HG03097 (cell line): ENCODE measurements around the gene PCSK7.
"Not testable (repeated sequence)": the region's sequence is repeated elsewhere in the genome, so short reads cannot be mapped to it uniquely, and the experiment has no call there.

Experiments used
- ATAC-seq: cut with Tn5 transposase; IDR thresholded peaks from one replicate; pipeline ENCODE4 v1.9.1; 2021; ENCODE audit not compliant: unreplicated experiment, low FRiP score

PCSK7 gene

GRCh38 chr11:117231842-117232091 is at the start of gene PCSK7:
Gene PCSK7, minus strand, starts transcription at chr11:117232073. Its CDS starts 2,229 bp downstream, at chr11:117229844.
- ATAC-seq: no peak

GRCh38 chr11:117281159-117281558 is 49.3 kb upstream of the PCSK7 start:
- no peak for ATAC-seq

- ATAC-seq: no peak
These were observed 48.0 kb upstream of the PCSK7 start for GRCh38 chr11:117279711-117280376.

- no peak for ATAC-seq
These were observed 46.5 kb upstream of the PCSK7 start for GRCh38 chr11:117278347-117278746.

GRCh38 chr11:117273550-117274289 is 41.8 kb upstream of the PCSK7 start:
- ATAC-seq: no peak

GRCh38 chr11:117272175-117272574 is 40.3 kb upstream of the PCSK7 start:
- ATAC-seq: not testable (repeated sequence)

GRCh38 chr11:117271208-117271607 is 39.3 kb upstream of the PCSK7 start:
- no peak for ATAC-seq

- ATAC-seq: no peak
These were observed 38.0 kb upstream of the PCSK7 start for GRCh38 chr11:117269856-117270255.

- no peak for ATAC-seq
These were observed 33.9 kb upstream of the PCSK7 start for GRCh38 chr11:117265745-117266144.

GRCh38 chr11:117264624-117265323 is 32.9 kb upstream of the PCSK7 start:
- ATAC-seq: not testable (repeated sequence)

GRCh38 chr11:117259417-117259816 is 27.5 kb upstream of the PCSK7 start:
- no peak for ATAC-seq

- ATAC-seq: no peak
These were observed 26.7 kb upstream of the PCSK7 start for GRCh38 chr11:117258576-117258975.

- ATAC-seq: no peak
These were observed 24.7 kb upstream of the PCSK7 start for GRCh38 chr11:117256573-117256972.

- ATAC-seq: no peak
These were observed 24.1 kb upstream of the PCSK7 start for GRCh38 chr11:117255966-117256365.

- ATAC-seq: no peak
These were observed 19.6 kb upstream of the PCSK7 start for GRCh38 chr11:117251506-117251905.

GRCh38 chr11:117249571-117249970 is 17.7 kb upstream of the PCSK7 start:
- no peak for ATAC-seq

- ATAC-seq: no peak
These were observed 16.5 kb upstream of the PCSK7 start for GRCh38 chr11:117248341-117248740.

GRCh38 chr11:117239295-117239694 is 7.4 kb upstream of the PCSK7 start:
- ATAC-seq: no peak

- ATAC-seq: no peak
These were observed 6.3 kb upstream of the PCSK7 start for GRCh38 chr11:117238221-117238620.

GRCh38 chr11:117232911-117233409 is 1.1 kb upstream of the PCSK7 start:
- no peak for ATAC-seq

GRCh38 chr11:117232092-117232878 is 412 bp upstream of the PCSK7 start, which contains the start of gene RNF214:
Gene RNF214, plus strand, starts transcription at chr11:117232671. Its CDS starts 1,602 bp downstream, at chr11:117234273.
- peak; percentile 61 for ATAC-seq
